ENCODE measurements around the gene STUB1. TPM values are rescaled to one million over a fixed set of nuclear protein-coding genes. Genes with fewer than 3 reads are reported as not detected.

Gene STUB1
- total and polyA plus RNA-seq, 2 experiments from 2014 or later: 201 to 207 TPM

DNA sequence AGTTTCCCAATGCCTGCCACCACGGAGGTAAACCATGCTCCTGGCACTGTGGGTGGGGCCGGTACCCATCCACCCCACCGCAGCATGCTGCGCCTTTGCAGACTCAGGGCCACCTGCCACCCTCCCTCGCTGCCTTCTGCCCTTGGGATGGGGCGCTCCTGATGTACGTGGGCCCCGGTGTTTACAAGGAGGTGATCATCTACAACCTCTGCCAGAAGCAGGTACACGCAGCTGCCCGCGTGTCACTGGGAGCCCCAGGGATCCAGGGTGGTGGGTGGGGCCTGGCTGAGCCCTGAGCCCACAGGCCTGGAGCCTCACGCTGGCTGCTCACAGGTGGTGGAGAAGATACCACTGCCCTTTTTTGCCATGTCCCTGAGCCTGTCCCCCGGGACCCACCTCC, 13.6 kb upstream of the STUB1 start:
- Histone ChIP-seq H3K27ac (no peak overlapping the region), H3K9me3 (ENCODE audit: low read depth) (no peaks in the 10 kb centered on the region), H3F3A (ENCODE audit: insufficient read depth) (no peaks in the 10 kb centered on the region), H3K36me3 (ENCODE audit: low read depth) (no peaks in the 10 kb centered on the region), H3K9me2 (ENCODE audit: insufficient read depth) (no peaks in the 10 kb centered on the region), H4K20me1 (ENCODE audit: insufficient read depth) (no peaks in the 10 kb centered on the region), H3K4me2 (ENCODE audit: unreplicated experiment) (no peak overlapping the region), H3K4me3 (no peak overlapping the region), H3K9ac (no peak overlapping the region), H3K79me2 (ENCODE audit: insufficient read depth) (peaks cover 24% of the 10 kb centered on the region), H2AFZ (no peak overlapping the region), H3K27me3 (replicated peaks; ENCODE audit: insufficient read depth) (no peaks in the 10 kb centered on the region), H3K4me1 (ENCODE audit: insufficient read depth) (no peaks in the 10 kb centered on the region; the same call in 1 of the 2 replicates)
- DNase-seq: no peak
- 95 to 96% methylated on average over 11 to 13 of the region's 13 CpGs for WGBS, 2 experiments (ENCODE audit: low coverage in 1 of 2, low lambda C conversion rate in 2 of 2, missing lambda C conversion rate in 2 of 2)
- no peak for TF ChIP-seq EZH2 (IDR thresholded peaks at IDR 0.05; ENCODE audit: insufficient read depth, poor library complexity, severe bottlenecking)
- TF ChIP-seq EZH2phosphoT487 (IDR thresholded peaks at IDR 0.05; ENCODE audit: insufficient read depth, low read depth): no peak
- in situ Hi-C loops (cut with MboI): no loop called here

DNA sequence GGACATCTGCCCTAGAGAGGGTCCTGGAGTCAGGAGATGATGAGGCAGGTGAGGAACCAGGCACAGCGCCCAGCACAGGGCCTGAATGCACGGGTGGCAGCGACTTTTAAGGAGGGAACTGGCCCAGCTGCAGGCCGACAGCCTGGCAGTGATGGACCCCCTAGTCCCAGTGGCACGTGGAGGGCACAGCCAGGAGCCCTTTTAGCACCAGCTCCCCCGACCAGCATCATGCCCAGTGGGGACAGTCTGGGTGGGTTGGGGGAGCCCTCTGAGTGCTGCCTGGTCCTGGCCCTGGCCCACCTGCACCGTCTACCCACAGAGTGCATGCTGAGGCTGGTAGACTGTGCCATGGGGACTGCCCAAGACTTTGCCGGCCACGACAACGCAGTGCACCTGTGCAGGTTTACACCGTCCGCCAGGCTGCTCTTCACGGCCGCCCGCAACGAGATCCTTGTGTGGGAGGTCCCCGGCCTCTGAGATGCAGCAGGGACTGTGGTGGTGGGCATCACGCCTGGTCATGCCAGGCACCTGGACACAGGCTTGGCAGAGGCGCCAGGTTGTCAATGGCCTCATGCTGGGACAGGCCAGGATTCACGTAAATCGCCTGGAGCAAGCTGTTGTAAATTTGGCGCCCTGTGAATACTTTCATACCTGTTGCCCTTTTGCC, 13.0 kb upstream of the STUB1 start:
- Histone ChIP-seq H3K79me2 (ENCODE audit: insufficient read depth) (peaks cover 24% of the 10 kb centered on the region), H4K20me1 (ENCODE audit: insufficient read depth) (no peaks in the 10 kb centered on the region), H3K27me3 (replicated peaks; ENCODE audit: insufficient read depth) (no peaks in the 10 kb centered on the region), H3K4me2 (ENCODE audit: unreplicated experiment) (no peak overlapping the region), H3K27ac (no peak overlapping the region), H3K9me3 (ENCODE audit: low read depth) (no peaks in the 10 kb centered on the region), H2AFZ (peak overlapping the region; percentile 84), H3F3A (ENCODE audit: insufficient read depth) (no peaks in the 10 kb centered on the region), H3K4me3 (no peak overlapping the region), H3K36me3 (ENCODE audit: low read depth) (no peaks in the 10 kb centered on the region), H3K4me1 (ENCODE audit: insufficient read depth) (no peaks in the 10 kb centered on the region; the same call in 1 of the 2 replicates), H3K9me2 (ENCODE audit: insufficient read depth) (no peaks in the 10 kb centered on the region), H3K9ac (peak overlapping the region; percentile 97)
- no peak for DNase-seq
- in situ Hi-C loops (cut with MboI): no loop called here
- TF ChIP-seq EZH2phosphoT487 (IDR thresholded peaks at IDR 0.05; ENCODE audit: insufficient read depth, low read depth) (no peak), EZH2 (IDR thresholded peaks at IDR 0.05; ENCODE audit: insufficient read depth, poor library complexity, severe bottlenecking) (no peak)
- 78 to 80% methylated on average over 22 of the region's 22 CpGs for WGBS, 2 experiments (ENCODE audit: low coverage in 1 of 2, low lambda C conversion rate in 2 of 2, missing lambda C conversion rate in 2 of 2)

DNA sequence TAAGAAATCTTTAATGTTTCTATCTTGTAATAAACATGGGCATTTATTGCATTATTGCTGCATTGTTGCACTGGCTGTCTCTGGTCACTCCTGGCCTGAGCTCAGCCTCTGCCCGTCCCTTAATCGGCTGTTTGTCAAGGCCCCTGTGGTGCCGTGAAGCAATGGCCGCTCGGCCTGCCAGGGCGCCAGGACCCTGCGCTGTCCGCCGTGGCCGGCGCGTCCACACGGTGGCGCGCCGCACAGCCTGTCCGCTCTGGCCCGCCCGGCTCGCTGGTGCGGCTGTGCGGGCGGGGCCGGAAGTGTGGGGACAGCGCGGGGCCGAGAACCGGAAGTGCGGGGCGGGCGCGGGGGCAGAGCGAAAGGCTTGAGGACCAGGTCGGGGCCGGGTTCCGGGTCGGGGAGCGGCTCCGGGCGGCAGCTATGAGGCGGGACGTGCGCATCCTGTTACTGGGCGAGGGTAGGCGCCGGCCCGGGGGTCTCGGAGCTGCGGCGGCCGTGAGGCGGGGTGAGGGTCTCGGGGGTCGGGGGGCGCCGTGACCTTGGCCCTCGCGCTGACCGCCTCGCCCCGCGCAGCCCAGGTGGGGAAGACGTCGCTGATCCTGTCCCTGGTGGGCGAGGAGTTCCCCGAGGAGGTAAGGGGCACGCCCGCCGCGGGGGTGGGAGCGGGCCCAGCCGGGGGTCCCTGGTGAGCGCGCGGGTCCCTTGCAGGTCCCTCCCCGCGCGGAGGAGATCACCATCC, 12.3 kb upstream of the STUB1 start, which contains the start of gene RHOT2:
Gene RHOT2, plus strand, starts transcription at position 353 of the 739 bp plus-strand sequence. Its CDS starts 68 bp downstream, at position 421.
- Histone ChIP-seq H3K4me1 (ENCODE audit: insufficient read depth) (no peaks in the 10 kb centered on the region; the same call in 1 of the 2 replicates), H3K9me2 (ENCODE audit: insufficient read depth) (no peaks in the 10 kb centered on the region), H3K27ac (peak within 1 kb of the TSS; percentile 49), H3K9ac (peak within 1 kb of the TSS; percentile 97), H3K36me3 (ENCODE audit: low read depth) (no peaks in the 10 kb centered on the region), H3K9me3 (ENCODE audit: low read depth) (no peaks in the 10 kb centered on the region), H3K79me2 (ENCODE audit: insufficient read depth) (peaks cover 24% of the 10 kb centered on the region), H2AFZ (peak within 1 kb of the TSS; percentile 84), H4K20me1 (ENCODE audit: insufficient read depth) (no peaks in the 10 kb centered on the region), H3K4me3 (peak within 1 kb of the TSS; percentile 95), H3K4me2 (ENCODE audit: unreplicated experiment) (peak within 1 kb of the TSS; percentile 89), H3F3A (ENCODE audit: insufficient read depth) (no peaks in the 10 kb centered on the region), H3K27me3 (replicated peaks; ENCODE audit: insufficient read depth) (no peaks in the 10 kb centered on the region)
- in situ Hi-C loops (cut with MboI): no loop called here
- TF ChIP-seq EZH2 (IDR thresholded peaks at IDR 0.05; ENCODE audit: insufficient read depth, poor library complexity, severe bottlenecking) (no peak), EZH2phosphoT487 (IDR thresholded peaks at IDR 0.05; ENCODE audit: insufficient read depth, low read depth) (no peak)
- WGBS, 2 experiments (ENCODE audit: low coverage in 1 of 2, low lambda C conversion rate in 2 of 2, missing lambda C conversion rate in 2 of 2): 1 to 2% methylated on average over 21 to 36 of the region's 78 CpGs
- DNase-seq: peak; percentile 98

GRCh38 chr16:668519-669171, 11.6 kb upstream of the STUB1 start:
- H3K27me3 ChIP-seq (replicated peaks; ENCODE audit: insufficient read depth): no peaks in the 10 kb centered on the region
- in situ Hi-C loops (cut with MboI): no loop called here
- H3K36me3 ChIP-seq (ENCODE audit: low read depth): no peaks in the 10 kb centered on the region
- peak overlapping the region; percentile 65; the same call in 1 of the 2 replicates for H2AFZ ChIP-seq
- peak; percentile 56 for DNase-seq
- H4K20me1 ChIP-seq (ENCODE audit: insufficient read depth): no peaks in the 10 kb centered on the region
- 6 to 7% methylated on average over 46 of the region's 50 CpGs for WGBS, 2 experiments (ENCODE audit: low coverage in 1 of 2, low lambda C conversion rate in 2 of 2, missing lambda C conversion rate in 2 of 2)
- peak overlapping the region; percentile 49 for H3K27ac ChIP-seq
- H3K4me2 ChIP-seq (ENCODE audit: unreplicated experiment): peak overlapping the region; percentile 89
- no peaks in the 10 kb centered on the region for H3K9me2 ChIP-seq (ENCODE audit: insufficient read depth)
- H3K9ac ChIP-seq: peak overlapping the region; percentile 97
- H3F3A ChIP-seq (ENCODE audit: insufficient read depth): no peaks in the 10 kb centered on the region
- no peaks in the 10 kb centered on the region; the same call in 1 of the 2 replicates for H3K4me1 ChIP-seq (ENCODE audit: insufficient read depth)
- H3K4me3 ChIP-seq: peak overlapping the region; percentile 95
- no peaks in the 10 kb centered on the region for H3K9me3 ChIP-seq (ENCODE audit: low read depth)
- no peak for TF ChIP-seq EZH2phosphoT487 (IDR thresholded peaks at IDR 0.05; ENCODE audit: insufficient read depth, low read depth)
- TF ChIP-seq EZH2 (IDR thresholded peaks at IDR 0.05; ENCODE audit: insufficient read depth, poor library complexity, severe bottlenecking): no peak
- peaks cover 24% of the 10 kb centered on the region for H3K79me2 ChIP-seq (ENCODE audit: insufficient read depth)

Measured in GM23248 (cell line).